HepG2 (cell line): Measurements from ENCODE around the gene CD7. TPM values are rescaled to one million over a fixed set of nuclear protein-coding genes. Genes with fewer than 3 reads are reported as not detected.
A peak's percentile ranks its signal among the peaks of the same experiment; 100 is the strongest.

Experiments
- CREB1 ChIP-seq, 2 experiments: fragments of 450-650 bp in 1 of 2; IDR thresholded peaks; 2 replicates each; pipeline ENCODE4 v1.6.1; 2016 to 2017; ENCODE audit warnings: control low read depth in 1 of 2, mild to moderate bottlenecking in 1 of 2, missing compliant biosample characterization in 1 of 2, missing genetic modification characterization in 1 of 2
- CREB3 ChIP-seq: sonication (generic); formaldehyde crosslinking; IDR thresholded peaks from 2 replicates; pipeline ENCODE4 v1.5.0; 2020; ENCODE audit warnings: missing genetic modification reagents
- GATA4 ChIP-seq: sonication (generic); IDR thresholded peaks from 2 replicates; pipeline ENCODE4 v1.6.1; 2016; ENCODE audit warnings: antibody characterized with exemption, low read depth, borderline replicate concordance
- HNRNPUL1 ChIP-seq: fragments of 200-400 bp; formaldehyde crosslinking; IDR thresholded peaks from 2 replicates; pipeline ENCODE4 v1.6.1; 2017; ENCODE audit warnings: low read depth, mild to moderate bottlenecking, low read length, moderate library complexity
- NFYB ChIP-seq: sonication (generic); formaldehyde crosslinking; IDR thresholded peaks from 2 replicates; pipeline ENCODE4 v1.4.0; 2020; ENCODE audit warnings: missing genetic modification reagents
- PATZ1 ChIP-seq: sonication (generic); formaldehyde crosslinking; IDR thresholded peaks from 2 replicates; pipeline ENCODE4 v1.4.0; 2020; ENCODE audit warnings: missing genetic modification reagents
- PAWR ChIP-seq: sonication (generic); formaldehyde crosslinking; IDR thresholded peaks from 2 replicates; pipeline ENCODE4 v1.4.0; 2020; ENCODE audit warnings: missing genetic modification reagents, mild to moderate bottlenecking, borderline replicate concordance
- TERF1 ChIP-seq: sonication (generic); formaldehyde crosslinking; IDR thresholded peaks from 2 replicates; pipeline ENCODE4 v1.8.0; 2022; ENCODE audit warnings: mild to moderate bottlenecking, missing genetic modification reagents, moderate library complexity
- THRA ChIP-seq: sonication (generic); formaldehyde crosslinking; IDR thresholded peaks from 2 replicates; pipeline ENCODE4 v1.4.0; 2020; ENCODE audit warnings: missing genetic modification reagents, borderline replicate concordance
- ZBTB26 ChIP-seq: IDR thresholded peaks from 2 replicates; pipeline ENCODE4 v1.6.1; 2016; ENCODE audit warnings: missing compliant biosample characterization, missing genetic modification reagents, borderline replicate concordance
- ZBTB7A ChIP-seq: sonication (generic); formaldehyde crosslinking; IDR thresholded peaks from 2 replicates; pipeline ENCODE4 v1.8.0; 2022; ENCODE audit warnings: mild to moderate bottlenecking, missing genetic modification reagents
- ZKSCAN5 ChIP-seq: sonication (generic); formaldehyde crosslinking; IDR thresholded peaks from 2 replicates; pipeline ENCODE4 v1.5.1; 2020; ENCODE audit warnings: mild to moderate bottlenecking, missing genetic modification reagents
- ZKSCAN8 ChIP-seq: IDR thresholded peaks from 2 replicates; pipeline ENCODE4 v1.6.1; 2016; ENCODE audit warnings: borderline replicate concordance, missing genetic modification reagents, missing compliant biosample characterization
- ZNF335 ChIP-seq: sonication (generic); formaldehyde crosslinking; IDR thresholded peaks from 2 replicates; pipeline ENCODE4 v1.4.0; 2020; ENCODE audit warnings: missing genetic modification reagents
- ZNF367 ChIP-seq: sonication (generic); formaldehyde crosslinking; IDR thresholded peaks from 2 replicates; pipeline ENCODE4 v1.4.0; 2020; ENCODE audit warnings: missing genetic modification reagents, borderline replicate concordance
- ZNF451 ChIP-seq: sonication (generic); formaldehyde crosslinking; IDR thresholded peaks from 2 replicates; pipeline ENCODE4 v1.5.0; 2020; ENCODE audit warnings: mild to moderate bottlenecking, missing genetic modification reagents
- ZNF543 ChIP-seq: sonication (generic); formaldehyde crosslinking; IDR thresholded peaks from 2 replicates; pipeline ENCODE4 v1.4.0; 2020; ENCODE audit warnings: mild to moderate bottlenecking, missing genetic modification reagents
- ZNF615 ChIP-seq: sonication (generic); formaldehyde crosslinking; IDR thresholded peaks from 2 replicates; pipeline ENCODE4 v1.5.0; 2020; ENCODE audit warnings: mild to moderate bottlenecking, missing genetic modification reagents, borderline replicate concordance
- ZNF660 ChIP-seq: sonication (generic); formaldehyde crosslinking; IDR thresholded peaks from 2 replicates; pipeline ENCODE4 v1.5.1; 2020; ENCODE audit warnings: mild to moderate bottlenecking, low read depth, missing genetic modification reagents, borderline replicate concordance
- polyA plus RNA-seq, 8 experiments: library from polyadenylated mRNA; depleted of rRNA in 3 of 8; stranded (reverse) in 7 of 8; unstranded in 1 of 8; fragments of >200 nt; fragmentation: Illumina TruSeq in 4 of 8; extraction: Trizol in 4 of 8; gene quantifications; 2 replicates each; pipeline versions ENCODE4 v1.2.1 to v1.2.3, GENCODE V29; 2011 to 2016; ENCODE audit warnings: low read depth in 4 of 8, missing spikeins in 1 of 8, mixed read lengths in 1 of 8; ENCODE audit not compliant: insufficient read depth in 1 of 8
- total RNA-seq, 5 experiments: library from RNA; depleted of rRNA; stranded (reverse); fragments of >200 nt; fragmentation: Illumina TruSeq; extraction: Trizol; gene quantifications; 2 replicates each; pipeline ENCODE4 v1.2.3, GENCODE V29; 2016; ENCODE audit warnings: low read depth in 1 of 5

CD7 gene
- total and polyA plus RNA-seq, 2 of the 13 experiments (the other 11 are each of a cell fraction or from before 2014, with no cell fraction given), result 67.6 to 76.4 TPM

- TF ChIP-seq CREB3 (CRISPR knock-in tag) (no peak), THRA (CRISPR knock-in tag) (peak; percentile 58; the same call in 1 of the 2 replicates), GATA4 (no peak), ZBTB7A (CRISPR knock-in tag) (peak; percentile 90; the same call in 1 of the 2 replicates), HNRNPUL1 (no peak), ZBTB26 (CRISPR knock-in tag) (0 out of 2 replicates have a peak, but pooled peaks have one; percentile 16), ZNF660 (CRISPR knock-in tag) (no peak), ZKSCAN8 (no peak), ZNF543 (no peak), NFYB (no peak), CREB1 (IDR thresholded peaks at IDR 0.05) (no peak), CREB1 (CRISPR knock-in tag; IDR thresholded peaks at IDR 0.05) (no peak), TERF1 (CRISPR knock-in tag) (0 out of 2 replicates have a peak, but pooled peaks have one; percentile 3), ZNF451 (peak; percentile 68; the same call in 1 of the 2 replicates), PAWR (no peak), ZNF367 (CRISPR knock-in tag) (no peak), PATZ1 (CRISPR knock-in tag) (peak; percentile 85), ZNF335 (CRISPR knock-in tag) (0 out of 2 replicates have a peak, but pooled peaks have one; percentile 25), ZNF615 (CRISPR knock-in tag) (no peak), ZKSCAN5 (peak; percentile 60; the same call in 1 of the 2 replicates)
Measured at GRCh38 chr17:82309656-82310570, 7.5 kb downstream of the CD7 start (continued).
